HG02798 (cell line): ENCODE results near the gene ZNF132.
"Not testable (repeated sequence)": the region's sequence is repeated elsewhere in the genome, so short reads cannot be mapped to it uniquely, and the experiment has no call there.

Source experiments
- ATAC-seq: cut with Tn5 transposase; IDR thresholded peaks from one replicate; pipeline ENCODE4 v1.9.1; 2021; ENCODE audit warnings: mild to moderate bottlenecking; ENCODE audit not compliant: unreplicated experiment, poor library complexity

The ZNF132 gene

DNA sequence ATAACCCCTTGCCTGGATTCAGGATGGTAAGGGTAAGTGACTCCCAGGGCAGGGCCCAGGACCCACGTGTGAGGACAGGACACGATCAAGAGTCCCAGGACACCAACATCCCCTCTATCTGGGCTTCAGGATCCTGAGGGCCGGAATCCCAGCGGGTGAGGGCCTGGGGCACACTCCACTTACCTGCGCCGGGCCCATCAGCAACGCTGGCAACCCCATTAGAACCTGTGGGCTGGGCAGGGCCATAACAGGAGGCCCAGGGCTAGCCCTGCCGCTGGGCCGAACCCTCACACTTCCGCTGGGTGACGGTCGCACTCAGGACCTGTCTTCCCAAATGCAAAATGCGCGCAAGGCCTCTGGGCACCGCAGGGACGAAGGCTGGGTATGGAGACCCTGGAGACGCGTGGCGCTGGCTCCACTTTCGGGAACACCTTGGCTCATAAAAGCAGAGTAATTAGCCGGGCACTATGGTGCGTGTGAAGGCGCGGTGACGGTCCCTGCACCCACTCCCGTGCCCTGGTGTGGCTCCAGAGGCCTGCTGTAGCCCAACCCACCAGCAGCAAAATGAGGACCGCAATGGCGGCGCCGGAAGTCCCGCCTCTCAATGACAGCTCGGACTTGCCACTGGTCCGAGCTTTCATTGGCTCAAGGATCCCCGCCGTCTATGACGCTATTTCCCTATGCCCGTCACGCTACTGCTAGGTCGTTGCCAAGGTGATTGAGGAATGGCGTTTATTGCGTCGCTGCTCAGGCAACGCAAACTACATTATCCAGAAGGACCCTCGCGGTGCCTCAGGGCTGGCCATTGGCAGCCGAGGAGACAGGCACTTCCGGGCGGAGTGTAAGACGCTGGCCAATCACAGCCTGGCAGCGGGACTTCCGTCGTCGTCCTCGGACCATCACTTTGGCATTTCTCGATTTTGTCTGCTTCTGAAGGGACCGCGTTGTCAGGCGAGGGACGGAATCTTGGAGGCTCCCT is at the start of gene ZNF132:
Gene ZNF132 (minus strand): TSS at position 578 of the 979 bp plus-strand sequence. CDS start 332 bp downstream, at position 246.
- ATAC-seq: peak; percentile 96

DNA sequence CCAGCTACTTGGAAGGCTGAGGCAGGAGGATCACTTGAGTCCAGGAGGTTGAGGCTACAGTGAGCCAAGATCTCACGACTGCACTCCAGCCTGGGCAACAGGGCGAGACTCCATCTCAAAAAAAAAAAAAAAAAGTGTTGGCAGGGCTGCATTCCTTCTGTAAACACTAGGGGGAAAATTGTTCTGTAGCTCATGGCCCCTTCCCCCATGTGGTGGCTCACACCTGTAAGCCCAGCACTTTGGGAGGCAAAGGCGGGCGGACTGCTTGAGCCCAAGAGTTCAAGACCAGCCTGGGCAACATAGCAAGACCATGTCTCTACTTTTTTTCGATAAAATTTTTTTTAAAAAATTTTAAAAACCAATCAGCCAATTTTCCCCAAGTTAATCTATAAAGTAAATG is 44.4 kb upstream of the ZNF132 start:
- not testable (repeated sequence) for ATAC-seq

DNA sequence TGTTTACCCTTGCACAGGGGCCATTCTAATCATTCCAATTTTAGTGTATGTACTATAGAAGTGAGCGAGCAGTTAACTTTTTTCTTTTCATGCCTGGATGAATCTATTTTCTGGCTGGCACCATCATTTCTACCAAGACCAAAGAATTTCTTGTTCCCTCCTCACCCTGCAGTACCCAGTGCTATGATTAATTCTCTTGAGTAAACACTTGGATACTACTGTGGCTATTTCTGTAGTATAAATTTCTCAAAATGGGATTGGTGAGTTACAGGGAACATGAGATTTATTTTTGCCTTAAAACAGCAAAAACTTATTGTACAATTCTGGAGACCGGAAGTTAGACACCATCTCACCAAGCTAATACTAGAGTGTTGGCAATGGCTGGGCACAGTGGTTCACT is 43.8 kb upstream of the ZNF132 start:
- no peak for ATAC-seq

DNA sequence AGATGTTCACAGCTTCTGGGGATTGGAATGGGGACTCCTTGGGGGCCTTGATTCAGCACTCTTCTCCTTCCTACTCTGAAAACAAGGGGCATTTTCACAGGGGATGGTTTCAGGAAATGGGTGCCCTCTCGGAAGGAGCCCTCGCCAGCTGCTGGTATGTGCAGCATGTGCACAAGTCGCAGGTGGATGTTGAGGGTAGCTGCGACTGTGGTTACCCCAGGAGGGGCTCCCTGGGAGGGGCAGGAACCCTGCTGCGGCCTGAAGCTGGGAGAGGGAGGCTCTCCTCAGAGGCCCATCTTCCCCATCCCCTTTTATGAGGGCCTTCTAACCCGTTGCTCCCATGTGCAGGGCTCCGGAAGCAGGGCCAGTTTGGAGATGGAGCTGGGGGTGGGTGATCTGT is 42.4 kb upstream of the ZNF132 start:
- no peak for ATAC-seq

DNA sequence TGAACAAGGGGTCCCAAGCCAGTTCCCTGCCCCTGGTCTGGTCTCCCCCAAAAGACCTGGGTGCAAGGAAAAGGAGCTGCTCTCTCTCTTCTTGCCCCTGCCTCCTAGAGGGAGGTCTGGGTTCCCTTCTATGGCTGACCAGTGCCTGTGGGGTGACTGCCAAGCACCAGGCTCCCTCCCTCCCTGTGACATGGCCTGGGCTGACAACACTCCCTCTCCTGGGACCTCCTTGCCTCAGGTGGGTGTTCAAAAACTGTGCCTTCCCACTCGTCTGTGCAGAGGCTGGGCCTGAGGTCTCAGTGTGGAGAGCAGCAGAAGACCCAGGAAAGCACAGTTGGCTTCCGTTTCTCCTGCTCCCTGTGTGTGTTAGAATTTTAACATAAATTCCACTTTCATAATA is 40.9 kb upstream of the ZNF132 start:
- no peak for ATAC-seq

DNA sequence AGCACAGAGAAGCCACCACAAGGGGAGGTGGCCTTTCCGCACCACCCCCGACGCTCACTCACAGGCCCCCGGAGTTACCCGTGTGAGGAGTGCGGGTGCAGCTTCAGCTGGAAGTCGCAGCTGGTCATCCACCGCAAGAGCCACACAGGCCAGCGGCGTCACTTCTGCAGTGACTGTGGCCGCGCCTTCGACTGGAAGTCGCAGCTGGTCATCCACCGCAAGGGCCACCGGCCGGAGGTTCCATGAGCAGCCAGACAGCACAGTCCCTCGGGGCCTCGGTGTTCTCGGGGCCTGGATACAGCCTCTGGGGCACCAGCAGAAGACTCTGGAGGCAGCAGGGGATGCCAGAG is 40.5 kb upstream of the ZNF132 start:
- no peak for ATAC-seq

DNA sequence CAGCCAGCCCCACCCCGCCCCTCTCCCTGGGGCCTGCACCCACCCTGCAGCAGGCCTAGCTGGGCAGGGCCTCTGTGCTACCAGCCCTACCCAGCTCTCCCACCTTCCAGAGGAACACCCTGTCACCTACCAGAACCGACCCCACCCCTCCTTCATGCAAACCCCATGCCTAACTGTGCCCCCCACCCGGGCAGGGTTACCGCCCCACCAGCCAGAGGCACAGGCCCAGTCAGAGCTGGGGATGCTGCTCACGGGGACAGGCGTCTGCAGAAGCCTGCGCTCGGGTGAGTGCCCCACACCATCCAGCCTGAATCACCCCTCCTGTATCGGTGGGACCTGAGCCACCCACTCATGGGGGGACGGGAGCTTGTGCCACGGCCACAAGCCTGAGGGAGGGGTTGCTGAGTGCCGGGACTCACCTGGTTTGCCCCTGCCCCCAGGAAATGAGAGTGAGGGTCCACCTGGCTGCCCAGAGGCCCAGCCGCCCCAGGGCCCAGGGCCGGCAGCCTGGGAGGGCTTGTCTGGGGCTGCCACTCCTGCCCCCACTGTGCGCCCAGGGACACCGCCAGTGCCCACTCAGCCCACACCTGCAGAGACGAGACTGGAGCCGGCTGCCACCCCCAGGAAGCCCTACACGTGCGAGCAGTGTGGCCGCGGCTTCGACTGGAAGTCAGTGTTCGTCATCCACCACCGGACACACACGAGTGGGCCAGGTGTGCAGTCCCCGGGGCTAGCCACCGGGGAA is 40.0 kb upstream of the ZNF132 start:
- ATAC-seq: no peak

DNA sequence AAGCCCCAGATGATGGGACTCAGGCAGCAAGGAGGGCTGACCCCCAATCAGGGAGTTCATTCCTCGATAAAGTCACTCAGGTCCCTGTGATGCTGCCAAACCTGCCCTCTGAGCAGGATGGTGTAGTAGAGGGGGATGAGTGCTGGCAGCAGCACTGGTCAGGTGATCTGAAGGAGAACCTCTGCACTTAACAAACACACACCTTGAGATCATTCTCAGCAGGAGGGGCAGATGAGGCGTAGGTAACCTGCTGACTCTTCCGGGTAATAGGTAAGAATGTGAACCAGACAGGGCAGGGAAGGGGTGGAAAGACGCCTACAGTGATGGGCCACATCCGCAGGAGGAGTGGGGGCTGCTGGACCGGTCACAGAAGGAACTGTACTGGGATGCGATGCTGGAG is 39.4 kb upstream of the ZNF132 start:
- no peak for ATAC-seq

DNA sequence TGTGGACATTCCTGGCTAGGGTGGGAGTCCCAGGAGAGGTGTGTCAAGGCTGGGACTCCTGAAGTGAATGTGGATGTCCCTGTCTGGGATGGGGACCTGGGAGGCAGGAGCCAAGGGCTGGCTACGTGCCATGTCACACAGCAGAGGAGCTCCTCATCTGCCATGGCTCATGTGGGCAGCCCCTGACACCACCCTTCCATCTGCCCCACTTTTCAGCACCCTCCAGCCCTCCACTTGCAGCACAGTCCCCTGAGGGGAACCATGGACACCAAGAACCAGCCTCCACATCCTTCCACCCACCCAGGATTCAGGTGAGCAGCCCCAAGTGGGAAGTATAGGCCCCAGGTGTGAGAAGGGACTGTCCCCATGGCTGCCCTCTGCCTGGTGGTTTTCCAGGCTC is 37.9 kb upstream of the ZNF132 start:
- ATAC-seq: no peak

DNA sequence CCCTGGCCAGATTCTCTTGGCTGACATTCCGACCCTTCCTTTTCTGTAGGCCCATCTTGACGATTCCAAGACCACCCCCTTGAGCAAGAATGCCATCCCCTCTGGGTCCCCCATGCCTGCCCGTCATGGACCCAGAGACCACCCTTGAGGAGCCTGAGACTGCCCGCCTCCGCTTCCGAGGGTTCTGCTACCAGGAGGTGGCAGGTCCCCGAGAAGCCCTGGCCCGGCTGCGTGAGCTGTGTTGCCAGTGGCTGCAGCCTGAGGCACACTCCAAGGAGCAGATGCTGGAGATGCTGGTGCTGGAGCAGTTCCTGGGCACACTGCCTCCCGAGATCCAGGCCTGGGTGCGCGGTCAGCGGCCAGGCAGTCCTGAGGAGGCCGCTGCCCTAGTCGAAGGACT is 37.2 kb upstream of the ZNF132 start:
- no peak for ATAC-seq

DNA sequence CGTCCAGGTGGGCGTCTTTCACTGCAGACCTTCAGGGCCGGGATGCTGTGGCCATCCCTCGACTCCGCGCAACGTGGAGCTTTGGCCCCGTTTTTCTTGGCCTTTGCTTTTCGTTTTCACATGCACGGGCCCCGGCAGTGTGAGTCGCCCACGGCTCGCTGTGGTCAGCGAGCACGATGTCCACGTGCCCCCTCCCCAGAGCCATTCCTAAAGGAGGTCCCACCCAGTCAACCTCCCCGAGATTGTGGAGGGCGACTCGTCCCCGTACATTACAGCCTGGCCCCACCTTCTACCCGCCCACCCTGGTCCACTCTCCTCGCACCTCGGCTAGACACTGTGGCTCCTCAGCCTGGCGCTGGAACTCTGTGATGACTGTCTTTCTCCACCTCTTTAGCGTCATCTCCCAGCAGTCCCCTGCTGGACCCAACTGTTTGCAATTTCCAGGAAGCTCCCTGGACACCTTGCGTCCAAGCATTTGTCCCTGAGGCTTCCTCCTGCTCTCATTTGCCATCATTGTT is 36.6 kb upstream of the ZNF132 start:
- ATAC-seq: no peak

DNA sequence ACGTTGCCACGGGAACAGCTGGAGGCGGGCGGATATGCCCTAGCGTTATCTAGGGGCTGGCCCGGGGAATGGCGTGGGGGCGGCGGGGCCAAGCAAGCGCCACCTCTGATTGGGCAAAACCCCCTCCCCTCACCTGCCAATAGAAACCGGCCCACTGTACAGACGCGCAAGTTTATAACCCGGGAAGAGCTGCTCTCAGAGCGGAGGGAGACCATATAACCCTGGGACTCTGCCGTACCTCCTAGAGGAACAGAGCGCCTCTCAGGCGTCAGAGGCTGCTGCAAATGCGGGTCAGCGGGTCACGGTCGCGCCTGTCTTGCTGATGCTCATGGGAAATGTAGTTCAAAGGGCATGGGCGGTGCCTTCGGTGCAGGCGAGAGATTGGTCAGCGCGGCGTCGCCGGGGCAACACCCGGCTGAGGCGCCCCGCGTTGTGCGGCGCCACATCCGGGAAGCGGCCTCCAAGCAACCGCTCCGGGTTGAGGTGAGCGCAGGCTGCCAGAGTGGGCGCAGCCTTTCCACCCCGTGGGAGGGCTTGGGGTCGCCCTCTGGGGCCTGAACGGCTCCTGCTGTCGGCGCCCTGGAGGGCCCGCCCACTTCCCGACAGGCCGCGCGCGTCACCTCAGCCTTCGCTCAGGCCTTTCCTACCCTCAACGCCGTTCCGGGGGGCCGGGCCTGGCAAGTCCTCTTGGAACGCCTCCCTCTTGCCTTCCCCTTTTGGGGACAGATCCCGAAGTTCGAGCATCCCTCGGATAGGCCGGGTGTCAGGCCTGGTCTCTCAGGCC is 36.0 kb upstream of the ZNF132 start, which contains the start of gene ZNF446:
Gene ZNF446 (plus strand): TSS at position 639 of the 784 bp plus-strand sequence. CDS start 867 bp downstream, outside the sequence.
- peak; percentile 86 for ATAC-seq

DNA sequence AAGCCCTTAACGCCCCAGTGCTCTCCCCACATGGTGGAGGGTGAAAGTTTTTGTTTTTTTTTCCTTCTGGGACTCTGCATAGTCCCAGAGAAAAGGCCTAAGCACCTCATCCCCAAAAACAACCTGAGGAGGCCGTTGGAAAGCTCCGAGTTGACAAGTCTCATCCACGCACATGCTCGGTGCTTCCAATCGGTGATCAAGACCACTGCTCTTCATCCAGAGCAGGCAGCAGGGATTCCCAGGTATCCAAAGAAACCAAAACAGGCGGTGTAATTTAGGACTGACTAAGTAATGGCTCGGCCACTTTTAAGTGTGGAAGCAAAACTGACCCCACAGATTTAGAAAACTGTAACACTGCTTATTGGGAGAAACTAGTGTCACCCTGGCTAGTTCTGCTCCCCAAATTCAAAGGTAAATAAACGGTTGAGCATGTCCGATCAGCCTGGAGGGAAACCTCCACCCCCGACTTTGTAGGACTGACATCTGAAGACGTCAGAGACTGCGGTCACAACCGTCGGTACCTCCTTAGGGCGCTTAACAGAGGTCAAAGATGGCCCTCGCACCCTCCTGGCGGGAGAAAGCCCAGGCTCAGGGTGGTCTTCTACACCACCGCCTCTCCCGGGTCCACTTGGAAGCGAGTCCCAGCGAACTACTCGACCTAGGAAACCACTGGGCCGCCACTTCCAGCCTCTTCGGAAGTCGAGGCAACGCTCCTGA is 35.2 kb upstream of the ZNF132 start:
- no peak for ATAC-seq

DNA sequence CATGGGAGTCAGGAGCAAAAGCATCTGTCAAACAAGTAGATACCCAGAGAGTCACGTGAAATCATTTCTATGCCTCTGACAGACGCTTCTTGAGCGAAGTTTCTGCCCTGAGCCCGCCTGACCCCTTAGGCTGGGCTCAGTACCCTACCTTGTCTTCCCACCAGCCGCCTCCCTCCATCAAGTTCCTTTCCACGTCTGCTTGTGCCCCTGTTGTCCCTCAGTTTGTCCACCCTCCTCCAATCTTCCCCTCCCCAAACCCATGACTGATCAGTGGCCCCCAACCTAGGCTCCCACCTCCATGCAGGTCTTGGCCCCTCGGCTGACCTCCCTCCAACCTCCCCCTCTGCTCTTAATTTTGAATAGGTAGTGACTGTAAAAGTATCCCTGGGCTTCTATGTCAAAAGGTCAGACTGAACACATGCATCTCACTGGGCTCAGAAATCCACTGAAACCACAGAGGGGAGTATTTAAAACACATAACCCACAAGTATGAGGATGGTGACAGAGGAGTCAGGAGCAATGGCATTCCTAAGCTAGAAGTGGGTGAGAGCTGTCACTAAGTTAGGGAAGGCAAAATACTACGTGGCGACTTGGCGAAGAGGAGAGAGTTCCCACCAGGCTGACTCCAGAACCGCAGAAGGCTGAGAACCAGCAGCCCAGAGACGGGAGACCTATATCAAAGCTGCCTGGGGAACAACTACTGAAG is 34.5 kb upstream of the ZNF132 start:
- ATAC-seq: no peak

DNA sequence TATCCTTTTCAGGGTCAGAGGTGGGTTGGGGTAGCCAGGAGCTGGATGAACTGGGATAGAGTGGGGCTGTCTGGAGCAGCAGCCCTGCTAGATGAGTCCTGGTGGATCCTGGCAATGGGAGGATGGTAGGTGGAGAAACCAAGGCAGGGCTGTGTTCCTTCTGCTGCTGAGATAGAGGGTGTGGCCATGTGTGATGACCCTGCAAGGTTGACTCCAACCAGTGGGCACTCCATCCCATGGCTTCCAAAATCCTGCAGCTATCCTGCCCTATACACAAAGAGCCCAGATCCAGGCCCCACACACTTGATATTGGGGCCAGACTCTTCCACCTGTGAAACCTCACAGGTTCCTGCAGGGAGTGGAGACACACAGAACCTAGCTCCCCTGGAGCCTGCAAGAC is 33.8 kb upstream of the ZNF132 start:
- no peak for ATAC-seq

DNA sequence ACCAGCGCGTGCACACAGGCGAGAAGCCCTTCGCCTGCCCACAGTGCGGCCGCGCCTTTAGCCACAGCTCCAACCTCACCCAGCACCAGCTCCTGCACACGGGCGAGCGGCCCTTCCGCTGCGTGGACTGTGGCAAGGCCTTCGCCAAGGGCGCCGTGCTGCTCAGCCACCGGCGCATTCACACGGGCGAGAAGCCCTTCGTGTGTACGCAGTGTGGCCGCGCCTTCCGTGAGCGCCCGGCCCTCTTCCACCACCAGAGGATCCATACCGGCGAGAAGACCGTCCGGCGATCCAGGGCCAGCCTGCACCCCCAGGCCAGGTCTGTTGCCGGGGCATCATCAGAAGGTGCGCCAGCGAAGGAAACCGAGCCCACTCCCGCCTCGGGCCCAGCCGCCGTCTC is 31.8 kb upstream of the ZNF132 start:
- ATAC-seq: no peak

DNA sequence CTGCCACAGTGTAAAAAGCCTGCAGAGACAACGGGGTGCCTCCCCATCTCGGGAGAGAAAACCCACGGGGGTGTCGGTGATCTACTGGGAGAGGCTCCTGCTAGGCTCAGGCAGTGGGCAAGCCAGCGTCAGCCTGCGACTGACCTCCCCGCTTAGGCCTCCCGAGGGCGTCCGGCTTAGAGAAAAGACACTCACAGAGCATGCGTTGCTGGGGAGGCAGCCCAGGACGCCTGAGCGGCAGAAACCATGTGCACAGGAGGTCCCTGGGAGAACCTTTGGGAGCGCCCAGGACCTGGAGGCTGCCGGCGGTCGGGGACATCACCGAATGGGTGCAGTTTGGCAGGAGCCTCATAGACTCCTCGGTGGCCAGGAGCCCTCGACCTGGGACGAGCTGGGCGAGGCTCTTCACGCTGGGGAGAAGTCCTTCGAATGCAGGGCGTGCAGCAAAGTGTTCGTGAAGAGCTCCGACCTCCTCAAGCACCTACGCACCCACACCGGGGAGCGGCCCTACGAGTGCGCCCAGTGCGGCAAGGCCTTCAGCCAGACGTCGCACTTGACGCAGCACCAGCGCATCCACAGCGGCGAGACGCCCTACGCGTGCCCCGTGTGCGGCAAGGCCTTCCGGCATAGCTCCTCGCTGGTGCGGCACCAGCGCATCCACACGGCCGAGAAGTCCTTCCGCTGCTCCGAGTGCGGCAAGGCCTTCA is 31.0 kb upstream of the ZNF132 start:
- not testable (repeated sequence) for ATAC-seq

DNA sequence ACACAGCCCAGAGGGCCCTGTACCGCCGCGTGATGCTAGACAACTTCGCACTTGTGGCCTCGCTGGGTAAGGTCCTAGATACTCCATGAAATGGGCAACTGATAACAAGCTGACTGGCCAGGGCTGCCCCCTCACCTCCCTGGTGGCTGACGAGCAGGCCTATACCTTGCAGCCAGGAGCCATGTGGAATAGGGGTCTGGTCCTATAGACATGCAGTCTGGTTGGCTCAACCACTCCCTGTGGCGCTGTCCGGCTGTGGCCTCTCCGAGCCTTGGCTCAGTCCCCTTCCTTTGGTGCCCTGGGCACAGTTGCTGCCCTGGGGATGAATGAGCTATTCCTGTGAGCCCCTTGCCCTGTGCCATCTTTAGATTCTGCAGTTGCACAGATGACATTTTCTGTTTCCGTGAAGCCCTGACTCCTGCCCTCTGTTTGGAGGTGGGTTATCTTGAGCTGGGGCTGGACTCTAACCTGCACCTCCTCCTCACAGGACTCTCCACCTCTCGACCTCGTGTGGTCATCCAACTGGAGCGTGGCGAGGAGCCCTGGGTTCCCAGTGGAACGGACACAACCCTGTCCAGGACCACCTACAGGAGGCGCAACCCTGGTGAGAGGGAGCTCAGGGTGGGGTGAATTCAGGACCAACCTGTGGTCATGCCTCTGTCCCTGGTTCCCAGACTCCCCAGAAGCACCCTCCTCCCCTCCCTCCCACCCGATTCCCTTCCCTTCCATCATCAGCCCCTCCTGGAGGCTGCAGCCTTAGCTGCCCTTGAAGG is 29.5 kb upstream of the ZNF132 start:
- no peak for ATAC-seq
